GM18951 (cell line): ENCODE results near the gene ELAPOR1.

Experiments used
- POLR2A ChIP-seq: IDR thresholded peaks from 4 replicates; pipeline ENCODE4 v1.6.1; 2011; ENCODE audit warnings: mild to moderate bottlenecking; ENCODE audit not compliant: insufficient read length, insufficient read depth; ENCODE audit errors: extremely low read depth
- in situ Hi-C: fragments of 300-500 bp; cut with MboI; formaldehyde crosslinking; loops from one replicate; pipeline ENCODE4 v1.12.0; 2022; ENCODE audit warnings: low sequenced_read_pairs, mixed read lengths, inconsistent platforms; ENCODE audit not compliant: unreplicated experiment

ELAPOR1 gene

GRCh38 chr1:109104364-109105151, 9.4 kb upstream of the ELAPOR1 start:
- in situ Hi-C loops: no loop called here
- no peak for TF ChIP-seq POLR2A

- no peak for TF ChIP-seq POLR2A
- in situ Hi-C loops: no loop called here
These were observed 8.0 kb upstream of the ELAPOR1 start for GRCh38 chr1:109105881-109106280.

- in situ Hi-C loops: no loop called here
- no peak for TF ChIP-seq POLR2A
These were observed 6.1 kb upstream of the ELAPOR1 start for GRCh38 chr1:109107785-109108184.

- TF ChIP-seq POLR2A: no peak
- in situ Hi-C loops: no loop called here
These were observed 4.0 kb upstream of the ELAPOR1 start for GRCh38 chr1:109109906-109110305.

GRCh38 chr1:109111386-109112055, 2.4 kb upstream of the ELAPOR1 start:
- TF ChIP-seq POLR2A: no peak
- in situ Hi-C loops: no loop called here

GRCh38 chr1:109112056-109112651, 1.8 kb upstream of the ELAPOR1 start:
- no peak for TF ChIP-seq POLR2A
- in situ Hi-C loops: no loop called here

GRCh38 chr1:109112652-109113285, 1.1 kb upstream of the ELAPOR1 start:
- TF ChIP-seq POLR2A: no peak
- in situ Hi-C loops: no loop called here

GRCh38 chr1:109114342-109114674, 393 bp downstream of the ELAPOR1 start:
- TF ChIP-seq POLR2A: no peak
- in situ Hi-C loops: no loop called here

GRCh38 chr1:109115685-109116084, 1.8 kb downstream of the ELAPOR1 start:
- TF ChIP-seq POLR2A: no peak
- in situ Hi-C loops: no loop called here

- in situ Hi-C loops: no loop called here
- no peak for TF ChIP-seq POLR2A
These were observed 2.4 kb downstream of the ELAPOR1 start for GRCh38 chr1:109116286-109116685.

GRCh38 chr1:109118089-109118488, 4.2 kb downstream of the ELAPOR1 start:
- in situ Hi-C loops: no loop called here
- TF ChIP-seq POLR2A: no peak

GRCh38 chr1:109120356-109120755, 6.4 kb downstream of the ELAPOR1 start:
- no peak for TF ChIP-seq POLR2A
- in situ Hi-C loops: no loop called here

GRCh38 chr1:109131059-109131458, 17.1 kb downstream of the ELAPOR1 start:
- in situ Hi-C loops: no loop called here
- no peak for TF ChIP-seq POLR2A
